ENCODE data around the gene MXI1.

The MXI1 gene

GRCh38 chr10:110174201-110174600 lies 33.2 kb upstream of the MXI1 start:
- no peaks in the 10 kb centered on the region for H3F3A ChIP-seq (ENCODE audit: control insufficient read depth, insufficient read depth)
- no peak overlapping the region for H3K27ac ChIP-seq (ENCODE audit: low read depth, low read length)
- H3K4me3 ChIP-seq (ENCODE audit: low read length) = no peak overlapping the region
- H3K4me1 ChIP-seq (ENCODE audit: control insufficient read depth, low read length) = peaks cover 8% of the 10 kb centered on the region
- H3K9me2 ChIP-seq (replicated peaks; ENCODE audit: control insufficient read depth, low read length) = no peaks in the 10 kb centered on the region
- TF ChIP-seq EZH2phosphoT487 (IDR thresholded peaks at IDR 0.05; ENCODE audit: borderline replicate concordance, low read length) (no peak), CTCF (IDR thresholded peaks at IDR 0.05; ENCODE audit: low read depth, low read length, poor library complexity, severe bottlenecking) (no peak)
- no peaks in the 10 kb centered on the region for H4K20me1 ChIP-seq (ENCODE audit: control insufficient read depth, insufficient read depth, low read depth, low read length)
- H3K36me3 ChIP-seq (ENCODE audit: control insufficient read depth, low read length) = no peaks in the 10 kb centered on the region
- H3K4me2 ChIP-seq (ENCODE audit: low read length) = no peak overlapping the region
- H3K27me3 ChIP-seq (ENCODE audit: control insufficient read depth, low read length) = peaks cover 40% of the 10 kb centered on the region
- no peaks in the 10 kb centered on the region for H3K79me2 ChIP-seq (ENCODE audit: control insufficient read depth, low read length)
- no peaks in the 10 kb centered on the region for H3K9me3 ChIP-seq (ENCODE audit: control insufficient read depth, insufficient read depth, low read length)

DNA sequence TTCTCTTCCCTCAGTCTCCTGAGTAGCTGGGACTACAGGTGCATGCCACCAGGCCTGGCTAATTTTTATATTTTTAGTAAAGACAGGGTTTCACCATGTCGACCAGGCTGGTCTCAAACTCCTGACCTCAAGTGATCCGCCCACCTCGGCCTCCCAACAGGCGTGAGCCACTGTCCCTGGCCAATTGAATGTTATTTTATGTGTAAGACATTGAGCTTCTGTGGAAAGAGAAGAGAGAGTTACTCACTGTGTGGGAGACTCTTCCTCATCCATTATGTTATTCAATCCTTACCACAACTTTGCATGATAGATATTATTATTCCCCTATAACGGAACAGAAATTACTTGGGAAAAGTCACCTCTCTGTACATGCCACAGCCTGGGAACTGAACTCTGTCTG lies 32.6 kb upstream of the MXI1 start:
- H3K4me2 ChIP-seq (ENCODE audit: low read length) = no peak overlapping the region

DNA sequence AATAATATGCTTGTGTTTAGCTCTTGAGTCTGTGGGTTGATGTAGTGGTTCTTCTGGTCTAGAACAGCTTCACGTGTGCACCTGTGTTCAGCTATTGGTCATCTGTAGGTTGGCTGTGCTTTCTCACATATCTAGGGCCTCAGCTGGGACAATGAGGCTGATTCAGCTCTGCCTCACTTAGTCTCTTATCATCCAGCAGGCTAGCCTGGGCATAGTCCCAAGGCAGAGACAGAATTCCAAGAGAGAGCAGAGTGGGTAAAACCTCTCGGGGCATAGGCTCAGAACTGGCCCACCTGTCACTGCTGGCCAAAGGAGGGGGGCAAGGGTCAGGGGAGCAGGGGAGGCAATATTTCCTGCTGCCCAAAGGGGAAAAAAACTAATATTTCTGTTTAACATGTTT lies 32.0 kb upstream of the MXI1 start:
- Histone ChIP-seq H3K36me3 (ENCODE audit: control insufficient read depth, low read length) (no peaks in the 10 kb centered on the region), H3K9me2 (replicated peaks; ENCODE audit: control insufficient read depth, low read length) (no peaks in the 10 kb centered on the region), H3K9me3 (ENCODE audit: control insufficient read depth, insufficient read depth, low read length) (no peaks in the 10 kb centered on the region), H3K27ac (ENCODE audit: low read depth, low read length) (no peak overlapping the region), H3F3A (ENCODE audit: control insufficient read depth, insufficient read depth) (no peaks in the 10 kb centered on the region), H3K27me3 (ENCODE audit: control insufficient read depth, low read length) (peaks cover 31% of the 10 kb centered on the region), H3K79me2 (ENCODE audit: control insufficient read depth, low read length) (no peaks in the 10 kb centered on the region), H3K4me2 (ENCODE audit: low read length) (no peak overlapping the region), H3K4me1 (ENCODE audit: control insufficient read depth, low read length) (peaks cover 8% of the 10 kb centered on the region), H3K4me3 (ENCODE audit: low read length) (no peak overlapping the region), H4K20me1 (ENCODE audit: control insufficient read depth, insufficient read depth, low read depth, low read length) (no peaks in the 10 kb centered on the region)
- no peak for TF ChIP-seq EZH2phosphoT487 (IDR thresholded peaks at IDR 0.05; ENCODE audit: borderline replicate concordance, low read length)
- TF ChIP-seq CTCF (IDR thresholded peaks at IDR 0.05; ENCODE audit: low read depth, low read length, poor library complexity, severe bottlenecking) = no peak

More for the DNA sequence above, 32.6 kb upstream of the MXI1 start:
- Histone ChIP-seq H3K9me3 (ENCODE audit: control insufficient read depth, insufficient read depth, low read length) (no peaks in the 10 kb centered on the region), H3K36me3 (ENCODE audit: control insufficient read depth, low read length) (no peaks in the 10 kb centered on the region), H3K4me1 (ENCODE audit: control insufficient read depth, low read length) (peaks cover 8% of the 10 kb centered on the region), H3K27ac (ENCODE audit: low read depth, low read length) (no peak overlapping the region), H4K20me1 (ENCODE audit: control insufficient read depth, insufficient read depth, low read depth, low read length) (no peaks in the 10 kb centered on the region), H3K9me2 (replicated peaks; ENCODE audit: control insufficient read depth, low read length) (no peaks in the 10 kb centered on the region), H3K4me3 (ENCODE audit: low read length) (no peak overlapping the region), H3K79me2 (ENCODE audit: control insufficient read depth, low read length) (no peaks in the 10 kb centered on the region), H3K27me3 (ENCODE audit: control insufficient read depth, low read length) (peaks cover 37% of the 10 kb centered on the region), H3F3A (ENCODE audit: control insufficient read depth, insufficient read depth) (no peaks in the 10 kb centered on the region)
- no peak for TF ChIP-seq CTCF (IDR thresholded peaks at IDR 0.05; ENCODE audit: low read depth, low read length, poor library complexity, severe bottlenecking)
- TF ChIP-seq EZH2phosphoT487 (IDR thresholded peaks at IDR 0.05; ENCODE audit: borderline replicate concordance, low read length) = no peak
